Esophagus (tissue), 2 donors: ENCODE results near the gene NLRP1. TPM values are rescaled to one million over a fixed set of nuclear protein-coding genes. Genes with fewer than 3 reads are reported as not detected.

ENCODE experiments used
- H3K27ac ChIP-seq, 2 donors: one replicate each; pipeline ENCODE4 v1.5.1; 2013; ENCODE audit warnings: low read depth in 2 of 2, mild to moderate bottlenecking in 2 of 2, inconsistent platforms in 1 of 2, low read length in 1 of 2, moderate library complexity in 1 of 2
- H3K27me3 ChIP-seq, 2 donors: one replicate each; pipeline ENCODE4 v1.6.1; 2013; ENCODE audit warnings: low read length in 2 of 2, control low read depth in 1 of 2, mild to moderate bottlenecking in 1 of 2; ENCODE audit not compliant: insufficient read depth in 2 of 2, control insufficient read depth in 1 of 2
- H3K36me3 ChIP-seq, 2 donors: one replicate each; pipeline ENCODE4 v1.6.1; 2013; ENCODE audit warnings: low read length in 1 of 2; ENCODE audit not compliant: control insufficient read depth in 2 of 2, insufficient read depth in 2 of 2
- H3K4me1 ChIP-seq, 2 donors: one replicate each; pipeline ENCODE4 v1.6.1; 2013; ENCODE audit warnings: low read length in 1 of 2; ENCODE audit not compliant: control insufficient read depth in 2 of 2, insufficient read depth in 2 of 2
- H3K4me3 ChIP-seq, 2 donors: one replicate each; pipeline ENCODE4 v1.5.1; 2013; ENCODE audit warnings: low read length in 2 of 2, mild to moderate bottlenecking in 2 of 2, low read depth in 1 of 2, moderate library complexity in 1 of 2
- H3K9me3 ChIP-seq, 2 donors: one replicate each; pipeline ENCODE4 v1.6.1; 2013; ENCODE audit warnings: mild to moderate bottlenecking in 2 of 2, low read depth in 1 of 2, low read length in 1 of 2, moderate library complexity in 1 of 2; ENCODE audit not compliant: control insufficient read depth in 2 of 2, insufficient read depth in 1 of 2
- WGBS, 2 donors: extraction: QIAGEN DNeasy Blood & Tissue Kit; methylation state at CpG; one replicate each; pipeline ENCODE4 v1.1.7; 2013; 5-methylcytosine and 5-hydroxymethylcytosine counted together
- polyA plus RNA-seq, 2 donors: library from polyadenylated mRNA; stranded (reverse); fragments of 200-250 nt; gene quantifications; one replicate each; pipeline ENCODE4 v1.2.3, GENCODE V29; 2013
- donor health status: healthy with polysubstance abuse.
- donor health status: Bipolar disorder and iron deficiency.

NLRP1 gene
- polyA plus RNA-seq, 2 donors, result 8.6 to 26.4 TPM

DNA sequence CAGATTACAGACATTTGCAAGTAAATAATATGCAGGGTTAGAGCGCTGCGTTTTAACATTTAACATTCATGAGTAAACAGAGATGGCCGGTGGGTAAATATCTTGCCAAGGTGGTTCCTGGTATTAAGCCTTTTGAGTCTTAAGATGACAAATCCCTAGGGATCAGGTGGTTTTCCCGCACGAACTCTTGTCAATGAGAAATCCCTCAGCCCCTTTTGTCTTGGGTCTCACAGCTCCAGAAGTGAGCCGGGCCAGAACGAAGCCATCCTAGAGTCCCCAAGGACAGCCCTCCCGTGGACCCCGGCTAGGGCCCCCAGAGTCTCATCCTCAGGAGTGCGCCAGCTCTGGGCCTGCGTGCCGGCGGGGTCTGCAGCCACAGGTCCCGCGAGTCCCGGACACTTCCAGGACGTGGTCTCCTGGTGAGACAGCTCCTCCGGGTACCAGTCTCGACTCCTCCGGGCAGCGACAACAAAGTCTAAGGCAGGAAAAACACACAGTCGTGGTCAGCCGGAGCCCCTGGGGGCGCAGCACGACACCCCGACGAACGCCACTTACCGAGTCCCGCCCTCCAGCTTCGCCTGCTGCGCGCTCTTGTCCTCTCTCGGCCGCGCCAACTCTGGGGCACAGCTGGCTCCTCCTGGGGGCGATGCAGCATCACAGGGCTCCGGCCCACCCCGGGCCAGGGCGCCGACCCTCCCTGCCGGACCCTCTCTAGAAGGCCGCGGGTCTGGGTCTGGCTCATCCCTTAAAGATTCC is 84.7 kb downstream of the NLRP1 start:
- WGBS, 2 donors, result 26 to 45% methylated on average over 41 to 44 of the region's 44 CpGs

DNA sequence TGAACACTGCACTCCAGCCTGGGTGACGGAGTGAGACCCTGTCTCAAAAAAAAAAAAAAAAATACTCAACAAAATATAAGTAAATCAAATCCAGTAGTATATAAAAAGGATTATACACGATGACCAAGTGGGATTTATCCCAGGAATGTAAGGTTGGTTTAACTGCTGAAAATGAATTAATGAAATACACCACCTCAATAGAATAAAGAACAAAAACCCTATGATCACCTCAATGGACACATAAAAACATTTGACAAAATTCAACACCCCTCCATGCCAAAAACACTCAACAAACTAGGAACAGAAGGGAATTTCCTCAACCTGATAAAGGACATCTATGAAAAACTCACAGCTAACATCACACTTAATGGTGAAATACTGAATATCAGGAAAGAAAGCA is 91.3 kb downstream of the NLRP1 start:
- H3K9me3 ChIP-seq, result no peaks in the 10 kb centered on the region

More for the DNA sequence above, 84.7 kb downstream of the NLRP1 start:
- Histone ChIP-seq H3K27ac (no peak overlapping the region), H3K4me3 (peak overlapping the region in 1 of 2 donors; percentile 39), H3K27me3 (no peaks in the 10 kb centered on the region), H3K36me3 (no peaks in the 10 kb centered on the region), H3K4me1 (peaks cover 0 to 5% of the 10 kb centered on the region in 2 donors), H3K9me3 (no peaks in the 10 kb centered on the region)

DNA sequence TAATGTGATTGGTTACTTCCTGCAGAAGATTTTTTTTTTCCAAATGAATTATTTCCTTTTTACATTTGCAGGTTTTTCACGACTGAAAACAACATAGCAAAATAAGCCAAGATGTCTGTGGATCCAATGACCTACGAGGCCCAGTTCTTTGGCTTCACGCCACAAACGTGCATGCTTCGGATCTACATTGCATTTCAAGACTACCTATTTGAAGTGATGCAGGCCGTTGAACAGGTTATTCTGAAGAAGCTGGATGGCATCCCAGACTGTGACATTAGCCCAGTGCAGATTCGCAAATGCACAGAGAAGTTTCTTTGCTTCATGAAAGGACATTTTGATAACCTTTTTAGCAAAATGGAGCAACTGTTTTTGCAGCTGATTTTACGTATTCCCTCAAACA is 95.6 kb downstream of the NLRP1 start:
- whole genome bisulfite sequencing, 2 donors, result 67 to 75% methylated on average over 8 of the region's 8 CpGs
- Histone ChIP-seq H3K27ac (no peak overlapping the region), H3K4me3 (no peak overlapping the region), H3K9me3 (no peaks in the 10 kb centered on the region), H3K36me3 (peaks cover 0 to 7% of the 10 kb centered on the region in 2 donors), H3K4me1 (no peaks in the 10 kb centered on the region), H3K27me3 (no peaks in the 10 kb centered on the region)

More for the DNA sequence above, 91.3 kb downstream of the NLRP1 start:
- WGBS, 2 donors, result 87 to 95% methylated on average over 2 of the region's 2 CpGs
- Histone ChIP-seq H3K27ac (no peak overlapping the region), H3K4me1 (no peaks in the 10 kb centered on the region), H3K36me3 (peaks cover 0 to 2% of the 10 kb centered on the region in 2 donors), H3K27me3 (no peaks in the 10 kb centered on the region), H3K4me3 (no peak overlapping the region)

DNA sequence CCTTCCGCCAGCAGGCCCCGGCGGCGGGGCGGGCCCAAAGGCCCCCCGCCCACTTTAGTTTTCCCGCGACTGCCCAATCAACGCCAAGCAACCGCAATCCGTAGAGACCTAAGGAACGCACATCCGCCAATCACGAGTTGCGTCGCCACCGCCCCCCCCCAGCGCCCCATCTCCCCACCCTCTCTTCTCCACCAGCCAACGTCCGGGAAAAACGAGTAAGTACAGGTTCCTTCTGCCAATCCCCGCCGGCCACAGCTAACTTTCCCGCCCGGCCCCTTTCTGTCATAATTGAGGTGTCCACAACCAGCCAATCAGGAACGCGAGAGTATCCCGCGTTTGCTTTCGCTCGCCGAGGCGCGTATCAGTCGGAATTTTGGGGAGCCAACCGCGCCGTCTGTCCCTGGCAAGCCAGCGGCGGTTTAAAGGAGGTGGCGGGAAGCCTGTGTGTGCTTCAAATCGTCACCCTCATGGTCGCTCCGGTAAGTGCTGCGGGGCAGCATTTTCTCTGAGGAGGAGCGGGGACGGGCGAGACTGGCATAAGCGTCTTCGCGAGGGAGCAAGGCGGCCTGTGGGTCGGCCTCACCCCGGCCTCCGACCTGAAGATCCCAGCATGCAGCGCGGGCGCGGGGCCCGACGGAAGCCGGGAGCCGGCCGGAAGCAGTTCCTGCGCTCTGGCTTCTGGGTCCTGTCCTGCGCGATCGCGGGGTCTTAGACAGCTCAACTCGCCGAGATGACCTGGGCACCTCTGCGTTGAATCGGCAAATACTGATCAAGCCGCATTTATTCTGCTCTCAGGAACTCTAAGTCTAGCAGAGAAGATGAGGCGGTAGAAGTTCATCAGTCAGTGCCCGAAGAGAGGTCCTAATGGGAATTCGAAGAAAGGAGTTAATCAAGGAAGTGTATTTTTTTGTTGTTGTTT is 97.8 kb downstream of the NLRP1 start, which contains the start of gene MIS12:
Gene MIS12 (plus strand): TSS at position 361 of the 919 bp plus-strand sequence. CDS start 2,297 bp downstream, outside the sequence.
- WGBS, 2 donors, result 1% methylated on average over 76 to 77 of the region's 77 CpGs
- Histone ChIP-seq H3K4me1 (no peaks in the 10 kb centered on the region), H3K4me3 (peak within 1 kb of the TSS; percentile 78 to 93), H3K9me3 (no peaks in the 10 kb centered on the region), H3K36me3 (peaks cover 5 to 10% of the 10 kb centered on the region in 2 donors), H3K27me3 (no peaks in the 10 kb centered on the region), H3K27ac (peak within 1 kb of the TSS; percentile 98 to 100)

DNA sequence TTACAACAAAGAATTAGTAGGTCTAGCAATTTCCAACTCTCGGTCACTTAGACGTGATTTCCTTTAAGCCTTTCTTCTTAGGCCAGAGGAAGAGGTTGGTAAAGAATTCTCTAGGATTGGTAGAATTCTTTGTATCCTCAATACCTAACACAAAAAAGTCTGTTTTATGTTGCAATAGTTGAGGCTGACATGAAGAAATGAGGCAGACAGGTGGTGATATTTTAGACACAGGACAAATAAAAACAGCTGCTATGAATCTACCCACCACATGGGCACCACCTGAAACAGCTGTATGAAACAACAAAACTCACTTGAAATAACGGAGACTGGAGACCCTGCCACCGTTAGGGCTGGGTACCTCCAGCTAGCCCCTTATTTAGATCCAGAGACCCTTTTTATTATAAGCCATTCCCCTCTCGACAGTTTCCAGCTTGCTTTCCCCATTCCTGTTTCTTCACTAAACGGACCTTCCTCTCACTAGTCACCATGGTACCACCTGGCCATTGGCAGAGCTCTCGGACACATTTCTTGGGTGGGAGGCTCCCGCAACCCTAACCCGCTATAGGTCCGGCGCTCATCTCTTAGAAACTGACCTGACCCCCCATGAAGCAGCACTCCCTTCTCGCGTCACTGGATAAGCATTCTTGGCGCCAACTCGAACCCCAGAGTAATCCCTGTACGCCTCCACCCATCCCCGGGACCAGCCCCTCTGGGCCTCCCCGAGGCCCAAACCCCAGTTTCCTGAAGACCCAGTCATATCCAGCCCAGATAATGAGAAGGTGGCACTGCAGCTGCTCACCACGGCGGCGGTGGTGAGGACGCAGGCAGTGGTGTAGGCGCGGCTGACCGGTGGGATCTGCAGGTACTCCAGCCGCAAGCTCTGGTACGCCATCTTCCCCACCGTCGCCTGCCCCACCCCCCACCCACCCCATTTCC is 98.8 kb downstream of the NLRP1 start, which contains the start of gene DERL2:
Gene DERL2 (minus strand): TSS at position 909 of the 936 bp plus-strand sequence. CDS start 17 bp downstream, at position 892.
- peak within 1 kb of the TSS; percentile 98 to 100 for H3K27ac ChIP-seq
- H3K27me3 ChIP-seq, result no peaks in the 10 kb centered on the region
- peaks cover 9 to 10% of the 10 kb centered on the region in 2 donors for H3K36me3 ChIP-seq
- no peaks in the 10 kb centered on the region for H3K4me1 ChIP-seq
- H3K4me3 ChIP-seq, result peak within 1 kb of the TSS; percentile 78 to 93
- WGBS, 2 donors, result 4% methylated on average over 26 to 29 of the region's 29 CpGs
- no peaks in the 10 kb centered on the region for H3K9me3 ChIP-seq

DNA sequence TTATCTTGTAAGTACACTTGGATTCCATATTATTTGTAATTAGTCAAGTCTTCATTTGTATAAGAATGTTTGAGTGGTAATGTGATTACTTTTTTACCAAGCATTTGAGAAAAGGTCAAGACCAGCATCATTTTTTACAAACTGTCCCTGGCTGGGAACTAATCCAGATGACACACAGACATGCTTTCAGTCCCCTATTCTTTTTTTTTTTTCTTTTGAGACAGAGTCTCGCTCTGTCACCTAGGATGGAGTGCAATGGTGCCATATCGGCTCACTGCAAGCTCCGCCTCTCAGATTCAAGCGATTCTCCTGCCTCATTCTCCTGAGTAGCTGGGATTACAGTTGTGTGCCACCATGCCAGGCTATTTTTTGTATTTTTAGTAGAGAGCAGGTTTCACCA is 102.9 kb downstream of the NLRP1 start:
- no peaks in the 10 kb centered on the region for H3K27me3 ChIP-seq
- 92 to 96% methylated on average over 4 of the region's 4 CpGs for WGBS, 2 donors
- H3K4me3 ChIP-seq, result no peak overlapping the region
- peaks cover 16 to 23% of the 10 kb centered on the region in 2 donors for H3K36me3 ChIP-seq
- H3K9me3 ChIP-seq, result no peaks in the 10 kb centered on the region
- H3K4me1 ChIP-seq, result no peaks in the 10 kb centered on the region
- H3K27ac ChIP-seq, result no peak overlapping the region

DNA sequence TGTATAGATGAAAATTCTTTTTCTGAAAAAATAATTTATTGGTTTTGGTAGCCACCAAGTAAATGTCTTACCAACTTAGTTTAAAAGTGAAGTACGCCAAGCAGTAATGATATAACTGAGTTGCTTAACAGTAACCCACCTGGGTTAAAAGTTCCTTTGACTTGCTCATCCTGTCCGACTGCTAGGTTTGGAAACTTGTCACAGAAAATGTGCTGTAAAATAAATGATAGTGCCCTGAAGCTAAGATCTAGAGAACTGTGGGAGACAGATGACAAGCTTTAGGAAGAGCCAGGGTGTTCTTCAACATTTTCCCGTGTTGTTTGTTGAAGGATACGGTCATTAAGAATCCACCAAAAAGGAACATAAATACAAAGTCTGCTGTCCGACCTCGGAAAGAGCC is 103.3 kb downstream of the NLRP1 start:
- Histone ChIP-seq H3K9me3 (no peaks in the 10 kb centered on the region), H3K4me3 (no peak overlapping the region), H3K36me3 (peaks cover 16 to 23% of the 10 kb centered on the region in 2 donors), H3K27ac (no peak overlapping the region), H3K4me1 (no peaks in the 10 kb centered on the region), H3K27me3 (no peaks in the 10 kb centered on the region)
- 73 to 74% methylated on average over 6 of the region's 6 CpGs for WGBS, 2 donors

DNA sequence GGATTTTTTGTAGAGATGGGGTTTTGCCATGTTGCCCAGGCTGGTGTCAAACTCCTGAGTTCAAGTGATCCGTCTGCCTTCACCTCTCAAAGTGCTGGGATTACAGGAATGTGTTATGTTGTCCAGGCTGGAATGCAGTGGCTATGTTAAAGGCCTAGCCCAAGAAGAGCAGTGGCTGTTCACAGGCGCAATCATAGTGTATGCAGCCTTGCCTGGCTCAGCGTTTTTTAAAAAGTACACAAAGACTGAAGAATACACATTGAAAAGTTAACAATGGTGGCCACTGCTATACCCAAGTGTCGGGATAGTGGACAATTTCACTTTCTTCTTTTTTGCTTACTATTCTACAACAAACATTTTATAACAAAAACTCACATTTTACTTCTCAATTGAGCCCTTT is 105.3 kb downstream of the NLRP1 start:
- Histone ChIP-seq H3K27ac (no peak overlapping the region), H3K4me3 (no peak overlapping the region), H3K4me1 (no peaks in the 10 kb centered on the region), H3K9me3 (no peaks in the 10 kb centered on the region), H3K36me3 (peaks cover 18 to 23% of the 10 kb centered on the region in 2 donors), H3K27me3 (no peaks in the 10 kb centered on the region)
- 95 to 96% methylated on average over 4 of the region's 4 CpGs for WGBS, 2 donors
